ENCODE results near the gene RLN1. TPM values are rescaled to one million over a fixed set of nuclear protein-coding genes. Genes with fewer than 3 reads are reported as not detected.

Gene RLN1
- total and polyA plus RNA-seq, 2 of the 4 experiments (the other 2 are of a cell fraction) = not detected

- no peak overlapping the region for H3K14ac ChIP-seq (replicated peaks; ENCODE audit: low read depth, low read length)
- H2BK120ac ChIP-seq (ENCODE audit: low read depth, low read length) = no peak overlapping the region
- no peak overlapping the region for H4K5ac ChIP-seq (ENCODE audit: low read depth, low read length)
- no peak overlapping the region for H3K18ac ChIP-seq (ENCODE audit: low read depth, low read length)
- no TSS peak for BruUV-seq (replicated peaks)
- dilution Hi-C loops (cut with HindIII; ENCODE audit: low sequenced_read_pairs, unreplicated experiment) (no loop called here), in situ Hi-C loops (cut with MboI; ENCODE audit: low sequenced_read_pairs) (no loop called here), intact Hi-C loops (cut with micrococcal nuclease) (no loop called here)
- no peak overlapping the region for H4K91ac ChIP-seq (ENCODE audit: insufficient read depth, low read depth, low read length)
- H4K8ac ChIP-seq (ENCODE audit: low read depth in 2 of 2, low read length in 2 of 2) = no peak overlapping the region
- no peak overlapping the region for H3K56ac ChIP-seq (ENCODE audit: extremely low read depth, insufficient read depth, low read length)
- no peaks in the 10 kb centered on the region for H3K36me3 ChIP-seq (ENCODE audit: control insufficient read depth, insufficient read depth, low read length)
- 63% methylated on average over 2 of the region's 5 CpGs; no CpG with 5 or more reads in 1 of the 2 experiments for WGBS, 2 experiments (ENCODE audit: extremely low coverage in 2 of 2, insufficient read length in 1 of 2)
- TF ChIP-seq MXI1 (IDR thresholded peaks at IDR 0.05; ENCODE audit: borderline replicate concordance, low read depth, low read length) (no peak), CEBPB (IDR thresholded peaks at IDR 0.05; ENCODE audit: low read depth, low read length) (no peak), CHD1 (IDR thresholded peaks at IDR 0.05; ENCODE audit: low read depth, low read length) (no peak), MAFK (IDR thresholded peaks at IDR 0.05; ENCODE audit: low read depth, low read length) (no peak)
- TF ChIP-seq, protein P1, sequence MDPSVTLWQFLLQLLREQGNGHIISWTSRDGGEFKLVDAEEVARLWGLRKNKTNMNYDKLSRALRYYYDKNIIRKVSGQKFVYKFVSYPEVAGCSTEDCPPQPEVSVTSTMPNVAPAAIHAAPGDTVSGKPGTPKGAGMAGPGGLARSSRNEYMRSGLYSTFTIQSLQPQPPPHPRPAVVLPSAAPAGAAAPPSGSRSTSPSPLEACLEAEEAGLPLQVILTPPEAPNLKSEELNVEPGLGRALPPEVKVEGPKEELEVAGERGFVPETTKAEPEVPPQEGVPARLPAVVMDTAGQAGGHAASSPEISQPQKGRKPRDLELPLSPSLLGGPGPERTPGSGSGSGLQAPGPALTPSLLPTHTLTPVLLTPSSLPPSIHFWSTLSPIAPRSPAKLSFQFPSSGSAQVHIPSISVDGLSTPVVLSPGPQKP (IDR thresholded peaks at IDR 0.05; ENCODE audit: borderline replicate concordance, low read depth, low read length) = no peak
- TF ChIP-seq, protein P2, sequence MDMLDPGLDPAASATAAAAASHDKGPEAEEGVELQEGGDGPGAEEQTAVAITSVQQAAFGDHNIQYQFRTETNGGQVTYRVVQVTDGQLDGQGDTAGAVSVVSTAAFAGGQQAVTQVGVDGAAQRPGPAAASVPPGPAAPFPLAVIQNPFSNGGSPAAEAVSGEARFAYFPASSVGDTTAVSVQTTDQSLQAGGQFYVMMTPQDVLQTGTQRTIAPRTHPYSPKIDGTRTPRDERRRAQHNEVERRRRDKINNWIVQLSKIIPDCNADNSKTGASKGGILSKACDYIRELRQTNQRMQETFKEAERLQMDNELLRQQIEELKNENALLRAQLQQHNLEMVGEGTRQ (IDR thresholded peaks at IDR 0.05; ENCODE audit: low read depth, low read length) = no peak
- CTCF ChIA-PET = no interaction called here
- peaks cover 6% of the 10 kb centered on the region for H3K4me1 ChIP-seq (ENCODE audit: control insufficient read depth, insufficient read depth, low read length)
- ATAC-seq (ENCODE audit: low read depth) (peak; percentile 63), DNase-seq (peak; percentile 47)
- no peak overlapping the region for H2AK9ac ChIP-seq (replicated peaks; ENCODE audit: low read depth, low read length, poor library complexity)
- H2AK5ac ChIP-seq (ENCODE audit: low read depth, low read length) = no peak overlapping the region
- 0 out of 2 replicates have a peak overlapping the region, but pooled peaks have one; percentile 5 for H2BK20ac ChIP-seq (ENCODE audit: low read depth, low read length)
- no peak overlapping the region; the same call in 1 of the 2 replicates for H3K23ac ChIP-seq (ENCODE audit: low read depth, low read length)
- no peaks in the 10 kb centered on the region; the same call in 1 of the 2 replicates for H3K9me1 ChIP-seq (ENCODE audit: insufficient read depth, low read length)
- H3K4me2 ChIP-seq (ENCODE audit: low read depth, low read length) = no peak overlapping the region
- no peaks in the 10 kb centered on the region for H3K9me3 ChIP-seq (ENCODE audit: control insufficient read depth, insufficient read depth, low read length)
- no peak overlapping the region for H3K9ac ChIP-seq (ENCODE audit: low read depth, low read length)
- H3K4me3 ChIP-seq (ENCODE audit: insufficient read depth, low read depth, low read length) = no peak overlapping the region
- H2BK15ac ChIP-seq (ENCODE audit: low read depth, low read length) = no peak overlapping the region
- H2AFZ ChIP-seq (replicated peaks; ENCODE audit: low read length, poor library complexity) = no peak overlapping the region
- H2BK5ac ChIP-seq (ENCODE audit: low read depth, low read length, poor library complexity, severe bottlenecking) = no peak overlapping the region
- no peak overlapping the region for H3K27ac ChIP-seq (ENCODE audit: insufficient read depth, low read length)
- no peaks in the 10 kb centered on the region for H3K79me1 ChIP-seq (ENCODE audit: low read depth in 1 of 2, low read length in 2 of 2)
- no peak overlapping the region for H3K4ac ChIP-seq (ENCODE audit: low read depth, low read length)
- POLR2A ChIA-PET (ENCODE audit: unreplicated experiment) = no interaction called here
- H4K20me1 ChIP-seq (ENCODE audit: insufficient read depth, low read length) = no peaks in the 10 kb centered on the region
- H3K27me3 ChIP-seq (ENCODE audit: control insufficient read depth, insufficient read depth, low read length) = no peaks in the 10 kb centered on the region
Observed at GRCh38 chr9:5388026-5388819, 48.5 kb upstream of the RLN1 start.

Measured in IMR-90 (cell line).